Body of pancreas (tissue), 4 donors: ENCODE data around the gene KLF16.

Experiments
- CTCF ChIP-seq, 7 experiments: fragments of 450-650 bp in 4 of 7; fragments of 200-600 bp in 3 of 7; sonication (generic) in 3 of 7; IDR thresholded peaks; one replicate each; pipeline ENCODE4 v1.5.1; 2016 to 2019; ENCODE audit warnings: antibody characterized with exemption in 7 of 7
- POLR2A ChIP-seq, 3 donors: fragments of 450-650 bp; IDR thresholded peaks; one replicate each; pipeline ENCODE4 v1.6.1; 2016; ENCODE audit warnings: antibody characterized with exemption in 3 of 3, mild to moderate bottlenecking in 2 of 3

GRCh38 chr19:1832046-1832663 is 31.2 kb downstream of the KLF16 start:
- TF ChIP-seq CTCF (IDR thresholded peaks at IDR 0.05) (no peak), POLR2A (IDR thresholded peaks at IDR 0.05) (no peak)
